Neural cell (in vitro differentiated cells): ENCODE results near the gene ZNHIT1. TPM values are rescaled to one million over a fixed set of nuclear protein-coding genes. Genes with fewer than 3 reads are reported as not detected.

Experiments used
- H2AFZ ChIP-seq: fragments of 200-600, 300-800 bp; sonication (generic), shearing (Covaris generic); 2 replicates; pipeline ENCODE4 v1.6.0; 2014; ENCODE audit warnings: low read depth, mild to moderate bottlenecking, antibody characterized with exemption, low read length, moderate library complexity
- H3F3A ChIP-seq: fragments of 200-600 bp; shearing (Covaris generic); 2 replicates; pipeline ENCODE4 v1.6.1; 2016; ENCODE audit warnings: mild to moderate bottlenecking, moderate library complexity, mixed read lengths, antibody characterized with exemption, low read length; ENCODE audit not compliant: insufficient read depth, poor library complexity, severe bottlenecking
- H3K27ac ChIP-seq: fragments of 200-600, 300-800 bp; sonication (generic), shearing (Covaris generic); 2 replicates; pipeline ENCODE4 v1.5.1; 2014; ENCODE audit warnings: mild to moderate bottlenecking, low read length, moderate library complexity
- H3K27me3 ChIP-seq: fragments of 300-800, 200-600 bp; sonication (generic), shearing (Covaris generic); 2 replicates; pipeline ENCODE4 v1.6.0; 2014; ENCODE audit warnings: mild to moderate bottlenecking, low read depth, low read length, moderate library complexity; ENCODE audit not compliant: insufficient read depth
- H3K36me3 ChIP-seq: fragments of 300-800, 200-600 bp; sonication (generic), shearing (Covaris generic); 2 replicates; pipeline ENCODE4 v1.5.1; 2014; ENCODE audit warnings: mild to moderate bottlenecking, antibody characterized with exemption, low read length, moderate library complexity; ENCODE audit not compliant: insufficient read depth
- H3K4me2 ChIP-seq: fragments of 300-800, 200-600 bp; sonication (generic), shearing (Covaris generic); 2 replicates; pipeline ENCODE4 v1.6.0; 2014; ENCODE audit warnings: mild to moderate bottlenecking, low read length
- H3K4me3 ChIP-seq: fragments of 300-800, 200-600 bp; sonication (generic), shearing (Covaris generic); 2 replicates; pipeline ENCODE4 v1.5.1; 2014; ENCODE audit warnings: mild to moderate bottlenecking, low read length, moderate library complexity
- H3K79me2 ChIP-seq: fragments of 200-600 bp; shearing (Covaris generic); replicated peaks from 2 replicates; pipeline ENCODE4 v1.6.0; 2014; ENCODE audit warnings: mild to moderate bottlenecking, low read length, moderate library complexity; ENCODE audit not compliant: insufficient read depth
- H3K9ac ChIP-seq: fragments of 300-800, 200-600 bp; sonication (generic), shearing (Covaris generic); 2 replicates; pipeline ENCODE4 v1.6.1; 2016; ENCODE audit warnings: mild to moderate bottlenecking, low read length, mixed read lengths
- H3K9me2 ChIP-seq: fragments of 200-600 bp; shearing (Covaris generic); 2 replicates; pipeline ENCODE4 v1.6.1; 2016; ENCODE audit warnings: mild to moderate bottlenecking, low read length, mixed read lengths; ENCODE audit not compliant: insufficient read depth
- H3K9me3 ChIP-seq: fragments of 200-600, 300-800 bp; sonication (generic), shearing (Covaris generic); 2 replicates; pipeline ENCODE4 v1.6.1; 2016; ENCODE audit warnings: mild to moderate bottlenecking, mixed run types, low read length, moderate library complexity, mixed read lengths
- H4K20me1 ChIP-seq: fragments of 200-600 bp; shearing (Covaris generic); 2 replicates; pipeline ENCODE4 v1.6.1; 2016; ENCODE audit warnings: mild to moderate bottlenecking, mixed run types; ENCODE audit not compliant: insufficient read depth
- EP300 ChIP-seq: fragments of 450-650 bp; conservative IDR thresholded peaks from 2 replicates; pipeline ENCODE4 v1.6.1; 2014; ENCODE audit warnings: antibody characterized with exemption, mild to moderate bottlenecking, moderate library complexity; ENCODE audit not compliant: poor library complexity, severe bottlenecking
- EZH2 ChIP-seq: fragments of 200-600, 300-800 bp; shearing (Covaris generic), sonication (generic); IDR thresholded peaks from 2 replicates; pipeline ENCODE4 v1.6.1; 2014; ENCODE audit warnings: antibody characterized with exemption, low read length, borderline replicate concordance, mild to moderate bottlenecking; ENCODE audit not compliant: insufficient read depth, poor library complexity, severe bottlenecking
- MXI1 ChIP-seq: fragments of 450-650 bp; conservative IDR thresholded peaks from 2 replicates; pipeline ENCODE4 v1.6.1; 2014; ENCODE audit warnings: antibody characterized with exemption, mild to moderate bottlenecking; ENCODE audit not compliant: poor library complexity, severe bottlenecking
- POLR2AphosphoS5 ChIP-seq: IDR thresholded peaks from 2 replicates; pipeline ENCODE4 v1.6.1; 2012
- RAD21 ChIP-seq: fragments of 450-650 bp; conservative IDR thresholded peaks from 2 replicates; pipeline ENCODE4 v1.6.1; 2014; ENCODE audit warnings: antibody characterized with exemption, mild to moderate bottlenecking, moderate library complexity
- SMC3 ChIP-seq: fragments of 450-650 bp; conservative IDR thresholded peaks from 2 replicates; pipeline ENCODE4 v1.6.1; 2014; ENCODE audit warnings: antibody characterized with exemption, mild to moderate bottlenecking, moderate library complexity; ENCODE audit not compliant: poor library complexity
- TAF1 ChIP-seq: IDR thresholded peaks from 2 replicates; pipeline ENCODE4 v1.6.1; 2012; ENCODE audit warnings: low read depth
- polyA plus RNA-seq: library from polyadenylated mRNA; depleted of rRNA; stranded (reverse); fragments of >200 nt; gene quantifications from 2 replicates; pipeline ENCODE4 v1.2.3, GENCODE V29; 2014
- TF ChIP-seq, protein P1 (sequence below): IDR thresholded peaks from 2 replicates; pipeline ENCODE4 v1.6.1; 2012; ENCODE audit warnings: borderline replicate concordance
- TF ChIP-seq, protein P2 (sequence below): fragments of 450-650 bp; IDR thresholded peaks from 2 replicates; pipeline ENCODE4 v1.5.1; 2014; ENCODE audit warnings: antibody characterized with exemption, mild to moderate bottlenecking, moderate library complexity; ENCODE audit not compliant: poor library complexity, severe bottlenecking

ZNHIT1 gene
- polyA plus RNA-seq, 1 donor from 2014 or later: 176 TPM

DNA sequence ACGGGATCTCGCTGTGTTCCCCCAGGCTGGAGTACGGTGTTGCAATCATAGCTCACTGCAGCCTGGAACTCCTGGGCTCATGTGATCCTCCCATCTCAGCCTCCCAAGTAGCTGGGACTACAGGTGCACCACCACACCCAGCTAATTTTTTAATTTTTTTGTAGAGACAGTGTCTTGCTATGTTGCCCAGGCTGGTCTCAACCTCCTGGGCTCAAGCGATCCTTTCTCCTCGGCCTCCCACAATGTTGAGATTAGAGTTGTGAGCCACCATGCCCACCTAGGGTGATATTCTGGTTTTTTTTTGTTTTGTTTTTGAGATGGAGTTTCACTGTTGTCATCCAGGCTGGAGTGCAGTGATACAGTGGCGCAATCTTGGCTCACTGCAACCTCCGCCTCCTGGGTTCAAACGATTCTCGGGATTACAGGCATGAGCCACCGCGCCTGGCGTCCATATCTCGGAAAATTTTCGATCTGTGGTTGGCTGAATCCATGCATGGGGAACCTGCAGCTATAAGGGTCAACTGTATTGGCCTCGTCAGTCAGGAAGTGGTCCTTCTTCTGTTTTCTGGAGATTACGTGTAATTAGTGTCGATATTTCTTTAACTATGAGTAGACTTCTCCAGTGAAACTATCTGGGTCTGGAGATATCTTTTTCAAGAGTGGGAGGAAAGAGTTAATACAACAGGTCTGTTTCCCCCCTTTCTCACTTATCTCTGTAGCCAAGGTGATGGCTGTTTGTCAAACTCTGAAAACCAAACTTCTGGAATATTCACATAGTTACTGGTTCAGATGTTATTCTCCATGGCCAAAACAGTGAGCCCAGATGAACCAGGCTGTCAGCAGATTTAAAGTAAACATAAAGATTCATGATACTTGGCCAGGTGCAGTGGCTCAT, 47.9 kb downstream of the ZNHIT1 start:
- no peaks in the 10 kb centered on the region for H3K27me3 ChIP-seq
- no peak overlapping the region for H3K27ac ChIP-seq
- H3K4me2 ChIP-seq: no peak overlapping the region
- no peaks in the 10 kb centered on the region for H3F3A ChIP-seq
- H3K9ac ChIP-seq: no peak overlapping the region
- no peak overlapping the region for H3K4me3 ChIP-seq
- no peaks in the 10 kb centered on the region for H3K36me3 ChIP-seq
- TF ChIP-seq MXI1 (no peak), POLR2AphosphoS5 (no peak), SMC3 (no peak), TAF1 (no peak), RAD21 (no peak), EZH2 (no peak), EP300 (no peak)
- TF ChIP-seq, protein P1, sequence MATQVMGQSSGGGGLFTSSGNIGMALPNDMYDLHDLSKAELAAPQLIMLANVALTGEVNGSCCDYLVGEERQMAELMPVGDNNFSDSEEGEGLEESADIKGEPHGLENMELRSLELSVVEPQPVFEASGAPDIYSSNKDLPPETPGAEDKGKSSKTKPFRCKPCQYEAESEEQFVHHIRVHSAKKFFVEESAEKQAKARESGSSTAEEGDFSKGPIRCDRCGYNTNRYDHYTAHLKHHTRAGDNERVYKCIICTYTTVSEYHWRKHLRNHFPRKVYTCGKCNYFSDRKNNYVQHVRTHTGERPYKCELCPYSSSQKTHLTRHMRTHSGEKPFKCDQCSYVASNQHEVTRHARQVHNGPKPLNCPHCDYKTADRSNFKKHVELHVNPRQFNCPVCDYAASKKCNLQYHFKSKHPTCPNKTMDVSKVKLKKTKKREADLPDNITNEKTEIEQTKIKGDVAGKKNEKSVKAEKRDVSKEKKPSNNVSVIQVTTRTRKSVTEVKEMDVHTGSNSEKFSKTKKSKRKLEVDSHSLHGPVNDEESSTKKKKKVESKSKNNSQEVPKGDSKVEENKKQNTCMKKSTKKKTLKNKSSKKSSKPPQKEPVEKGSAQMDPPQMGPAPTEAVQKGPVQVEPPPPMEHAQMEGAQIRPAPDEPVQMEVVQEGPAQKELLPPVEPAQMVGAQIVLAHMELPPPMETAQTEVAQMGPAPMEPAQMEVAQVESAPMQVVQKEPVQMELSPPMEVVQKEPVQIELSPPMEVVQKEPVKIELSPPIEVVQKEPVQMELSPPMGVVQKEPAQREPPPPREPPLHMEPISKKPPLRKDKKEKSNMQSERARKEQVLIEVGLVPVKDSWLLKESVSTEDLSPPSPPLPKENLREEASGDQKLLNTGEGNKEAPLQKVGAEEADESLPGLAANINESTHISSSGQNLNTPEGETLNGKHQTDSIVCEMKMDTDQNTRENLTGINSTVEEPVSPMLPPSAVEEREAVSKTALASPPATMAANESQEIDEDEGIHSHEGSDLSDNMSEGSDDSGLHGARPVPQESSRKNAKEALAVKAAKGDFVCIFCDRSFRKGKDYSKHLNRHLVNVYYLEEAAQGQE: no peak
- TF ChIP-seq, protein P2, sequence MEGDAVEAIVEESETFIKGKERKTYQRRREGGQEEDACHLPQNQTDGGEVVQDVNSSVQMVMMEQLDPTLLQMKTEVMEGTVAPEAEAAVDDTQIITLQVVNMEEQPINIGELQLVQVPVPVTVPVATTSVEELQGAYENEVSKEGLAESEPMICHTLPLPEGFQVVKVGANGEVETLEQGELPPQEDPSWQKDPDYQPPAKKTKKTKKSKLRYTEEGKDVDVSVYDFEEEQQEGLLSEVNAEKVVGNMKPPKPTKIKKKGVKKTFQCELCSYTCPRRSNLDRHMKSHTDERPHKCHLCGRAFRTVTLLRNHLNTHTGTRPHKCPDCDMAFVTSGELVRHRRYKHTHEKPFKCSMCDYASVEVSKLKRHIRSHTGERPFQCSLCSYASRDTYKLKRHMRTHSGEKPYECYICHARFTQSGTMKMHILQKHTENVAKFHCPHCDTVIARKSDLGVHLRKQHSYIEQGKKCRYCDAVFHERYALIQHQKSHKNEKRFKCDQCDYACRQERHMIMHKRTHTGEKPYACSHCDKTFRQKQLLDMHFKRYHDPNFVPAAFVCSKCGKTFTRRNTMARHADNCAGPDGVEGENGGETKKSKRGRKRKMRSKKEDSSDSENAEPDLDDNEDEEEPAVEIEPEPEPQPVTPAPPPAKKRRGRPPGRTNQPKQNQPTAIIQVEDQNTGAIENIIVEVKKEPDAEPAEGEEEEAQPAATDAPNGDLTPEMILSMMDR: no peak
- no peaks in the 10 kb centered on the region for H4K20me1 ChIP-seq
- no peaks in the 10 kb centered on the region for H3K9me2 ChIP-seq
- no peaks in the 10 kb centered on the region for H3K79me2 ChIP-seq
- no peak overlapping the region for H2AFZ ChIP-seq
- no peaks in the 10 kb centered on the region for H3K9me3 ChIP-seq

DNA sequence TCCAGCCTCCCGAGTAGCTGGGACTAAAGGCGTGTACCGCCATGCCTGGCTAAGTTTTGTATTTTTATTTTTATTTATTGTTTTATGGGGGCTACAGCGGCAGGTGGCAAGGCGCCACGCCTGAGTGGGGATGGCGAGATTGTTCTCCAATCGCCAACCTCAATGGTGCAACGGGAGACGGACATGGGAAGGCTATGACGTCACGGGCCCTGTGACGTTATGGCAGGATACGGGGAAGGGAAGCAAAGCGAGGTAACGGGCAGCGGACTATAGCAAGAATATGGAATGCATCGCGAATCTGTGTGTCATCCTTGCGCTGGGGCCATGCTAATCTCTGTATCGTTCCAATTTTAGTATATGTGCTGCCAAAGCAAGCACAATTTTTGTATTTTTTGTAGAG, 51.7 kb downstream of the ZNHIT1 start:
- no peak overlapping the region for H3K4me3 ChIP-seq
- no peaks in the 10 kb centered on the region for H3K79me2 ChIP-seq
- H3K9me2 ChIP-seq: no peaks in the 10 kb centered on the region
- H3K9me3 ChIP-seq: no peaks in the 10 kb centered on the region
- no peaks in the 10 kb centered on the region for H3K27me3 ChIP-seq
- no peak overlapping the region for H2AFZ ChIP-seq
- H3F3A ChIP-seq: no peaks in the 10 kb centered on the region
- H3K27ac ChIP-seq: no peak overlapping the region
- no peaks in the 10 kb centered on the region for H3K36me3 ChIP-seq
- no peak overlapping the region for H3K9ac ChIP-seq
- H4K20me1 ChIP-seq: no peaks in the 10 kb centered on the region
- H3K4me2 ChIP-seq: no peak overlapping the region
- TF ChIP-seq, protein P1: no peak
- TF ChIP-seq RAD21 (no peak), MXI1 (no peak), TAF1 (no peak), EZH2 (no peak)
